NCI-H2227 (cell line): ENCODE results near the gene SNRNP40.
A peak's percentile ranks its signal among the peaks of the same experiment; 100 is the strongest.

Source experiments
- DNase-seq: peaks from one replicate; lab custom pipeline; 2025; ENCODE audit not compliant: unreplicated experiment; lab: John Stamatoyannopoulos, UW

The SNRNP40 gene

GRCh38 chr1:31232689-31233088 lies 63.9 kb downstream of the SNRNP40 start:
- DNase-seq = no peak

- DNase-seq = no peak
Observed at GRCh38 chr1:31231802-31232201, 64.8 kb downstream of the SNRNP40 start.

GRCh38 chr1:31230378-31230777 lies 66.2 kb downstream of the SNRNP40 start:
- DNase-seq = no peak

GRCh38 chr1:31228986-31229385 lies 67.6 kb downstream of the SNRNP40 start:
- no peak for DNase-seq

- DNase-seq = peak; percentile 88
Observed at GRCh38 chr1:31227891-31228568, 68.6 kb downstream of the SNRNP40 start.

- DNase-seq = peak; percentile 69
Observed at GRCh38 chr1:31224068-31224467, 72.5 kb downstream of the SNRNP40 start.

GRCh38 chr1:31222176-31222575 lies 74.4 kb downstream of the SNRNP40 start:
- DNase-seq = no peak

- no peak for DNase-seq
Observed at GRCh38 chr1:31221072-31221471, 75.5 kb downstream of the SNRNP40 start.

GRCh38 chr1:31219489-31219888 lies 77.1 kb downstream of the SNRNP40 start:
- no peak for DNase-seq

- DNase-seq = no peak
Observed at GRCh38 chr1:31218705-31219104, 77.9 kb downstream of the SNRNP40 start.

GRCh38 chr1:31216016-31216415 lies 80.6 kb downstream of the SNRNP40 start:
- peak; percentile 92 for DNase-seq

- no peak for DNase-seq
Observed at GRCh38 chr1:31215065-31215570, 81.5 kb downstream of the SNRNP40 start.

GRCh38 chr1:31214316-31215064 lies 82.1 kb downstream of the SNRNP40 start:
- no peak for DNase-seq
